GM19025 (cell line): ENCODE data around the gene FBXO34.

Experiments
- ATAC-seq: cut with Tn5 transposase; IDR thresholded peaks from one replicate; pipeline ENCODE4 v1.9.1; 2021; ENCODE audit warnings: mild to moderate bottlenecking, low read depth, moderate library complexity; ENCODE audit not compliant: unreplicated experiment

The FBXO34 gene

GRCh38 chr14:55271572-55272298 is 514 bp downstream of the FBXO34 start:
- peak; percentile 46 for ATAC-seq

- no peak for ATAC-seq
These were observed 1.2 kb downstream of the FBXO34 start for GRCh38 chr14:55272387-55272786.

GRCh38 chr14:55272922-55273321 is 1.7 kb downstream of the FBXO34 start:
- ATAC-seq, result no peak

- no peak for ATAC-seq
These were observed 2.9 kb downstream of the FBXO34 start for GRCh38 chr14:55274146-55274545.

- ATAC-seq, result no peak
These were observed 3.5 kb downstream of the FBXO34 start for GRCh38 chr14:55274751-55275150.

GRCh38 chr14:55276736-55277135 is 5.5 kb downstream of the FBXO34 start:
- ATAC-seq, result no peak

GRCh38 chr14:55277972-55278740 is 6.9 kb downstream of the FBXO34 start:
- ATAC-seq, result peak; percentile 75

GRCh38 chr14:55279384-55279783 is 8.2 kb downstream of the FBXO34 start:
- no peak for ATAC-seq

GRCh38 chr14:55281316-55281839 is 10.2 kb downstream of the FBXO34 start:
- ATAC-seq, result no peak

- no peak for ATAC-seq
These were observed 13.9 kb downstream of the FBXO34 start for GRCh38 chr14:55285048-55285652.

- no peak for ATAC-seq
These were observed 17.2 kb downstream of the FBXO34 start for GRCh38 chr14:55288439-55288838.

- ATAC-seq, result no peak
These were observed 20.4 kb downstream of the FBXO34 start for GRCh38 chr14:55291480-55292081.

- ATAC-seq, result no peak
These were observed 23.4 kb downstream of the FBXO34 start for GRCh38 chr14:55294603-55295002.

- no peak for ATAC-seq
These were observed 26.6 kb downstream of the FBXO34 start for GRCh38 chr14:55297611-55298499.

GRCh38 chr14:55298500-55298822 is 27.2 kb downstream of the FBXO34 start:
- no peak for ATAC-seq

GRCh38 chr14:55301437-55302121 is 30.4 kb downstream of the FBXO34 start:
- ATAC-seq, result no peak

GRCh38 chr14:55302367-55303124 is 31.3 kb downstream of the FBXO34 start:
- ATAC-seq, result no peak

GRCh38 chr14:55303125-55303499 is 31.9 kb downstream of the FBXO34 start:
- ATAC-seq, result no peak

- no peak for ATAC-seq
These were observed 32.5 kb downstream of the FBXO34 start for GRCh38 chr14:55303691-55304145.
